HG03045 (cell line): ENCODE data around the gene RBM4B.
"Not testable (repeated sequence)": the region's sequence is repeated elsewhere in the genome, so short reads cannot be mapped to it uniquely, and the experiment has no call there.

Source experiments
- ATAC-seq: cut with Tn5 transposase; IDR thresholded peaks from one replicate; pipeline ENCODE4 v1.9.1; 2021; ENCODE audit warnings: mild to moderate bottlenecking, moderate library complexity; ENCODE audit not compliant: unreplicated experiment

Gene RBM4B

GRCh38 chr11:66677599-66678375, at the start of gene RBM4B:
TSS of gene RBM4B (minus strand) at chr11:66677887. CDS start at chr11:66677079, 808 bp downstream.
- ATAC-seq: peak; percentile 83

- ATAC-seq: no peak
Observed at GRCh38 chr11:66725647-66726046, 48.0 kb upstream of the RBM4B start.

- ATAC-seq: no peak
Observed at GRCh38 chr11:66725114-66725513, 47.4 kb upstream of the RBM4B start.

GRCh38 chr11:66724167-66724566, 46.5 kb upstream of the RBM4B start:
- not testable (repeated sequence) for ATAC-seq

- no peak for ATAC-seq
Observed at GRCh38 chr11:66723693-66724092, 46.0 kb upstream of the RBM4B start.

GRCh38 chr11:66722745-66723651, 45.3 kb upstream of the RBM4B start:
- no peak for ATAC-seq

GRCh38 chr11:66721939-66722338, 44.3 kb upstream of the RBM4B start:
- no peak for ATAC-seq

- ATAC-seq: no peak
Observed at GRCh38 chr11:66720899-66721470, 43.3 kb upstream of the RBM4B start.

GRCh38 chr11:66720223-66720898, 42.7 kb upstream of the RBM4B start:
- no peak for ATAC-seq

- no peak for ATAC-seq
Observed at GRCh38 chr11:66719111-66719872, 41.6 kb upstream of the RBM4B start.

- ATAC-seq: no peak
Observed at GRCh38 chr11:66718320-66718971, 40.8 kb upstream of the RBM4B start.

GRCh38 chr11:66717925-66718319, 40.2 kb upstream of the RBM4B start:
- ATAC-seq: no peak

- no peak for ATAC-seq
Observed at GRCh38 chr11:66716996-66717395, 39.3 kb upstream of the RBM4B start.

GRCh38 chr11:66715346-66716085, 37.8 kb upstream of the RBM4B start:
- no peak for ATAC-seq

- no peak for ATAC-seq
Observed at GRCh38 chr11:66713746-66714480, 36.2 kb upstream of the RBM4B start.

- ATAC-seq: no peak
Observed at GRCh38 chr11:66710384-66710930, 32.8 kb upstream of the RBM4B start.

- no peak for ATAC-seq
Observed at GRCh38 chr11:66708701-66709100, 31.0 kb upstream of the RBM4B start.

GRCh38 chr11:66708094-66708493, 30.4 kb upstream of the RBM4B start:
- ATAC-seq: no peak
